HG03066 (cell line): ENCODE measurements around the gene RDH11.

Experiments
- ATAC-seq: cut with Tn5 transposase; IDR thresholded peaks from one replicate; pipeline ENCODE4 v1.9.1; 2021; ENCODE audit warnings: low read depth; ENCODE audit not compliant: unreplicated experiment

The RDH11 gene

GRCh38 chr14:67650694-67651093 is 44.9 kb downstream of the RDH11 start:
- no peak for ATAC-seq

GRCh38 chr14:67650151-67650550 is 45.4 kb downstream of the RDH11 start:
- no peak for ATAC-seq

GRCh38 chr14:67646131-67646530 is 49.4 kb downstream of the RDH11 start:
- ATAC-seq = no peak

GRCh38 chr14:67645414-67645813 is 50.1 kb downstream of the RDH11 start:
- ATAC-seq = no peak

GRCh38 chr14:67644428-67644827 is 51.1 kb downstream of the RDH11 start:
- no peak for ATAC-seq

DNA sequence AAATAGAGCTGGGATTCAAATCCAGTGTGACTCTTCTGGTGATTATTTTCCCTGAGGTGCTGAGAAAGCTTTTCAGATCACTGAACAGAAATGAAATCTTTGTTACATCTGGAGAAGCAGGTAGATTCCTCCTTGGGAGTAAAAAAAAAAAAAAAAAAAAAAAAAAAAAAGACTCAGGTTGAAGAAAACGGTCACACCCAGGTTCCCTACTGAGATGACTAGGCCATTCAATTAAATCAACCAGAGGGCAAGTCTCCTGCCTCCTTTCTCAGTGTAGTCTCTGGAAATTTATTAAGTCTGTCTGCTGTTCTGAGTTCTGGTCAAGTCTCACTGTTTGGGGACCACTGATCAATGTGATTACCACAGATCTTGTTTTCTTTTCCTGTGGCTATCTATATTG is 51.9 kb downstream of the RDH11 start:
- no peak for ATAC-seq

GRCh38 chr14:67641902-67642749 is 53.4 kb downstream of the RDH11 start:
- no peak for ATAC-seq

DNA sequence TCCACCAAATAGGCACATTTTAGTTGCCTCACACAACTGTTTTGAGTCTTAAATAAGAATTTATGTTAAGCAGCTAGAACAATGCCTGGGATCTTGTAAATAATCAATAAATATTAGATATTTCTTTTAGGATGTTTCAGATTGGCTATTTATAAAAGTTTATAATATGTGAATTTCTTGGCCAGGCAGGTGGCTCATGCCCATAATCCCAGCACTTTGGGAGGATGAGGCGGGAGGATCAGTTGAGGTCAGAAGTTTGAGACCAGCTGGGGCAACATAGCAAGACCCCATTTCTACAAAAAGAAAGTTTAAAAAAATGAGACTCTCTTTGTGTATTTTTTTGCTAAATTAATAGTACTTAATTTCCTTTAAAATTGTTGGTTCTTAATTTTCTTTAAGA is 54.1 kb downstream of the RDH11 start:
- no peak for ATAC-seq

DNA sequence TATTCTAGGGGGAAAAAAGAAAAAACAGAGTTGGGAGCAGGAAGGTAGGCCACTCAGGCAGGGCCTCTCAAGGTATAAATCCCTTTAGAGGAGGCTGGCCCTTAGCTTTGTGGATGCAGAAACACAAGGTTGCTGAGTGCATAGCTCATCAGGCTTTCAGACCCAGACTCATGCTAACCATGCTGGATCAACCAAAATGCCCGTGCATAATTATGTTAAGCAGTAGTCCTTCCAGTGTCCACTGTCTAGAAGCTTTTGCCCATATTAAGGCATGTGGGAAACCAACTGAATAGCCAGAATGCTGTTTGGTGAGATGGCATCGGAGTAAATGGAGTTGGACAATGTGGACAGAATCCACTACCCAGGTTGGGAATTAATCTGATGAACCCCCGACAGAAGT is 56.9 kb downstream of the RDH11 start:
- no peak for ATAC-seq

DNA sequence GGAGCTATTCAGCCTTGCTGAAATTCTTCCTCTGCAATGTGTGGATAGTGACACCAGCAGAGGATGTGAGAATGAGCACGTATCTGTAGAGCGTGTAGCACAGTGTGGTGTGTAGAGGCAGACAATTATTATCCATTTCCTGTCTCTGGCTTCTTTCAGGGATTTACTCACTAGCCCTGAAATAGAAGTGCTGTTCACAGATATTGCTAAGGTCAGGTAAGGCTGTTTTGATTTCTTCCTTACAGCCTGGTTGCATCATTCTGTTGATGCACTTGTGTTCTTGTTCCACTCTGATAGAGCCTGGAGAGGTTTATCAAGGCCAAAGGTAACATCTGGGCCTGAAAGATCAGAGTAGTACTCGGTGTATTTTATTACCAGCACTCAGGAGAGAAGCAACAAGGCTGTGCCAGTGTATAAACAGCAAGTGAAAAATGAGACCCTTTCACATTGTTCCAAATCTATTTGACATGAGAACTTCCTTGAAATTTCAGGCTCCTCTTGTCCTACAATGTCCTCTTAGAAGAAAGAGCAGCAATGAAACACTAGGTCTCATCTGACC is 59.1 kb downstream of the RDH11 start:
- ATAC-seq = no peak

DNA sequence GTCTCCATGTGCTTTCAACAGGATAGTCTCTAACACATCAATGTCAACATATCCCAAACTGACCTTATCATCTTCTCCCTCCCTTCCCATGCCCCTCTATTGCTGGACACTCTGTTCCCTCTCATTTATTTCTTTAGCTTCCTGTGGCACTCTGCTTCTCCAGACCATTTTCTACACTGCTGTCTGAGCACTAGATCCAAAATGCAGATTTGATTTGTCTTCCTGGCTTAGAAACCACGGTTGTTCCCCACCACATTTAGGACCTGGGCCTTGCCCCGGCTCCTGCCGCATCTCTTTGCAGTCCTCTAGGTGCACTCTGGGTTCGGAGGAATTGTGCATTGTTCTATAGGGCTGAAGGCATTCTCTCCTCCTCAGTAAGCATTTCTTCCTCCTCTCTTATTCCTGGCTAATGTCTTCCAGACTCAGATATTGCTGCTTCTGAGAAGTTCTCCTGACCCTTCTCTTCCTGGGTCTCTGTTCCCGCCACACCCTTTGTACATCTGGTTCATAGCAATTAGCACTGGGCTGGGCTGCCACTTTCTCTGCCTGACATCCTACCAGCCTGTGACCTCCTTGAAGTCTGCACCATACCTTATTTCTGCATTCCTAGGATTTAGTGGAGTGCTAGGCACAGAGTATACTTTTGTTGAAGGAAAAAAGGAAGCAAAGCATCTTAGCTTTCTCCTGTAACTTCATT is 62.0 kb downstream of the RDH11 start:
- ATAC-seq = no peak

DNA sequence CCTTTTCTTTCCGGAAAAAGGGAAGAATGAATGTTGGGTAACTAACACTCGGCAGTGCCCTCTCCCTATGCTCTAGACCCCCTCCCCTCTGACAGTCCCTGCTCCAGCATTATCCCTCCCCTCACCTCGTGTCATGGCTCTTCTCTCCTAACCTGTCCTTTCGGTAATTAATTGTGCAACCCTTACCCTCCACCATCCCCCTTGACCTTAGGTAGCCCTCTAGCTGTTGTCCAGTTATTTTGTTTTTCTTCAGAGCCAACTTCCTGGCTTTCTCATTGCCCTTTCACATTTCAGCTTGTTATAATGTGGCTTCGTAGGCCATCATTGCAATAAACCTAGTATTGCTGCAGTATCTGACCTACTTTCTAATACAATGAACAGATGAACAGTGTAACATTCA is 64.6 kb downstream of the RDH11 start:
- ATAC-seq = no peak

DNA sequence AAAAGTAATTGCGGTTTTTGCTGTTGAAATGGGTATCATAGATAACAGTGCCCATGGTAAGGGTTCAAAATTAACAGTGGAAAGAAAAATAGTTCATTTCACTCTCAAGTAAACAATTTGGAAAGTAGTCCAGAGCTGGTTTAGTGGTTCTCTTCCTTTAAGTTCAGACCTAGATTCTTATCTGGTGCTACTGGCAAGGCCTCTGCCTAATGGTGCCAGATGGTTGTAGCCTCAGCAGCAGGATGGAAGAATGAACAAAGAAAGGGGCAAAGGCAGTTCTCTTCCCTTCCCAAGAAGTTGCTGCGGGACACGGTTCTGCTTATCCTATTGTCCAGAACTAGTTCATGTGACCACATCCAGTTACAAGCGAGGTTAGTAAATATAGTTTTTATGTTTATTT is 65.4 kb downstream of the RDH11 start:
- no peak for ATAC-seq

- ATAC-seq = no peak
Measured at GRCh38 chr14:67627519-67627918, 68.0 kb downstream of the RDH11 start.
